HG03280 (cell line): ENCODE results near the gene TALDO1.

Experiments used
- ATAC-seq: cut with Tn5 transposase; IDR thresholded peaks from one replicate; pipeline ENCODE4 v1.9.1; 2021; ENCODE audit warnings: mild to moderate bottlenecking, moderate library complexity; ENCODE audit not compliant: unreplicated experiment

Gene TALDO1

GRCh38 chr11:714436-714835 is 32.8 kb upstream of the TALDO1 start:
- ATAC-seq: no peak

DNA sequence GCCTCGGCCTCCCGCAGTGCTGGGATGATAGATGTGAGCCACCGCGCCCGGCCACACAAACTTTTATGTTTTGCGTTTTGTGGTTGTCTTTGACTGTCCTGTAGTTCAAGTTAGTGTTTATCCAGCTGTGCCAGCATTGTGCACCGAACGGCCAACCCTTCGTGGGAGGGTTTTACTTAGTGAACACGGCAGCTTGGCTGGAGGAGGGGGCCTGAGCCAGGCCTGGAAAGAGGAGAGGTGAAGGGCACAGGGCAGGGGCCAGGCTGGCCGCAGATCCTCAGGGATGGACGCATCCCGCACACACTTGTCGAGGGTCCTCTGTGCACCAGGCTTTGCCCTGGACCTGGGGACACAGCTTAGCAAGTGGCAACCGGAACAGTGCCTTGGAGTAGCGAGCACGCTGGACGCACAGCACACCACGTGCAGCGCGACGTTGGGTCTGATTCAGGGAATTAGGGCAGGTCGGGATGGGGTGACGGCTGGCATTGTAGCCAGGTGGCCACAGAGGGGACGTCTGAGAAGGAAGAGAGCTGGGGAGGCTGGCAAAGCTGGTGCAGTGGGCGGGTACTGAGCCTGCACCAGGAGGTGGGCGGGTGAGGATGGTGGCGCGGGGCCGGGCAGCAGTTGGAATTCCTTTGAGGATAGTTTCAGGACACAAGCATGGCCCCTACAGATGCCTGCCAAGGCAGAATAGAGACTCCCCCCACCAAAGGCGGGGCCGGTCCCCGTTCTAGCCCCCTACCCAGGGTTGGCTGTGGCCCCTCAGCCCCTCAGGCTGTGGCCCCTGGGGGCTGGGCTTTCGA is 27.8 kb upstream of the TALDO1 start:
- no peak for ATAC-seq

- ATAC-seq: no peak
Measured at GRCh38 chr11:720017-720641, 27.1 kb upstream of the TALDO1 start.

- no peak for ATAC-seq
Measured at GRCh38 chr11:720642-721246, 26.5 kb upstream of the TALDO1 start.

DNA sequence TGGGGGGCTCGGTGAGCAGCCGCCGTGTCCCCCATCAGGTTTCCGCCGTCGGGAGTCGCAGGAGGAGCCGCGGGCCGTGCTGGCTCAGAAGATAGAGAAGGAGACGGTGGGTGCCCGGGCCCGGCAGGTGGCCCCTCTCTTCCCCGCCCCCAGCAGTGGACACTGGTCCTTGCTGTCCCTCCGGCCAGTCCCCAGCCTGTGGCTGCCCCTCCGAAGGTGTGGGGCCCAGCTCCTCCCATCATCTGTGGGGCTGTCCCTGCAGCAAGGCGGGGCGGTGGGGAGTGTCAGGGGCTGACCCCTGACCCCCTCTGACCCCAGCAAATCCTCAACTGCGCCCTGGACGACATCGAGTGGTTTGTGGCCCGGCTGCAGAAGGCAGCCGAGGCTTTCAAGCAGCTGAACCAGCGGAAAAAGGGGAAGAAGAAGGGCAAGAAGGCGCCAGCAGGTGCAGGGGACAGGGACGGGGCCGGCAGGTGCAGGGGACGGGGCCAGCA is 26.0 kb upstream of the TALDO1 start:
- ATAC-seq: no peak

GRCh38 chr11:721741-722345 is 25.4 kb upstream of the TALDO1 start:
- no peak for ATAC-seq

DNA sequence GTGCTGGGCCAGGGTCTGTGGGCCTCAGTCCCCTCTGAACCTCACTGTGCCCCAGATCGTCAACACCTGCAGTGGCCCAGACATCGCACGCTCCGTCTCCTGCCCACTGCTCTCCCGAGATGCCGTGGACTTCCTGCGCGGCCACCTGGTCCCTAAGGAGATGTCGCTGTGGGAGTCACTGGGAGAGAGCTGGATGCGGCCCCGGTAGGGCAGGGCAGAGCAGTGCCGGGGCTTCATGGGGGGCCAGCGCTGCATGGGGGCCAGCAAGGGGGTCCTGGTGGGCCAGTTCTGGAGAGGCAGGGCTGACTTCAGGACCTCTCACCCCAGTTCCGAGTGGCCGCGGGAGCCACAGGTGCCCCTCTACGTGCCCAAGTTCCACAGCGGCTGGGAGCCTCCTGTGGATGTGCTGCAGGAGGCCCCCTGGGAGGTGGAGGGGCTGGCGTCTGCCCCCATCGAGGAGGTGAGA is 24.9 kb upstream of the TALDO1 start:
- no peak for ATAC-seq

GRCh38 chr11:723120-723883 is 24.0 kb upstream of the TALDO1 start:
- ATAC-seq: no peak

DNA sequence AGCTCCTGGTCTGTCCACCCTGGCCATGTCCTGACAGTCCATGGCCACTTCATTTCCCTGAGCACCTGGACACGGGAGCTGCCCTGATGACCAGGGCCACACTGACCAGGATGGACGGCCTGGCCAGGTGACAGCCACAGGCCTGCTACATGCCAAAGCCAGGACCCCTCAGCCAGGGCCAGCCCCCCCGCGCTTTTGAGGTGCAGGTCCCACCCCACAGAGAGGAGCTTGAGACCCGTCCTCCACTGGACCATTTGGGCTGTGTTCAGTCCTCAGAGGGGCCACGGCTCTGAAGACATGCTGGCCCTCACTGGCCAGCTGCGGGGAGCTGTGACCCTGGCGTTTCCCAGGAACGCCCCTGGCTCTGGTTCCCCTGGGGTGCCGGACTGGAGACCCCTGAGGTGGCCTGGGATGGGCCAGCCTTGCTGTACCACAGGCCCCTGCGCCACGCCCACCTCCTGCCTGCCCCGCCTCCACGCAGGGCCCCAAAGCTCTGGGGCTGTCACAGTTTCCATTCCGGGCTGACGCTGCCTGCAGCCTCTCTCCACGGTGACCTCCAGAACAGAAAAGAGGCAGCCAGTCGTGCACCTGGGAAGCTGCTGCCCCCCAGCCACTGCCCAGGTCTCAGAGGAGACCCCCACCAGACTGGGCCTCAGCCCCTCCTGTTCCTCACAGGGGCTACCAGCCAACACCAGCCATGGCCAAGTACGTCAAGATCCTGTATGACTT is 23.1 kb upstream of the TALDO1 start:
- no peak for ATAC-seq

DNA sequence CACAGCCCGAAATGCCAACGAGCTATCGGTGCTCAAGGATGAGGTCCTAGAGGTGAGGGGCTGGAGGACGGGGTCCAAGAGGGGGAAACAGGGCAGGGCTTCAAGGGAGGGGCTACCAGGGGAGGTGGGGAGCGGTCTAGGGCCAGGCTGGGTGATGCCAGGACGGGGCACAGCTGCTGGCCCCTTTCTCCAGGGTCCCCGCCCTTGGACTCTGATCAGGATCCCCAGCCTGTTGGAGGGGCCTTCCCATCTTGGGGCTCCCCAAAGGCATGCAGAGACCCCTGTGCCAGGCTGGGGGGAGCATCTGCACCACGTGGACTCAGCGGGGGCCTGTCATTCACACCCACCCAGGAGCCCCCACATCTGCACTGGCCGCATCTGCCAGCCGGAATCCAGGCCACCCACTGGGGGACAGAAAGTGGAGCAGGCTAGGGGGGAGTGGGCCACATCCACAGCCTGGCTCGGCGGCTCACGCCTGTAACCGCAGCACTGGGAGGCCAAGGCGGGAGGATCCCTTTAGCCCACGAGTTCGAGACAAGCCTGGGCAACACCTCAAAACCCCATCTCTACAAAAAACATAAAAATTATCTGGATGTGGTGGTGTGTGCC is 22.4 kb upstream of the TALDO1 start:
- no peak for ATAC-seq

DNA sequence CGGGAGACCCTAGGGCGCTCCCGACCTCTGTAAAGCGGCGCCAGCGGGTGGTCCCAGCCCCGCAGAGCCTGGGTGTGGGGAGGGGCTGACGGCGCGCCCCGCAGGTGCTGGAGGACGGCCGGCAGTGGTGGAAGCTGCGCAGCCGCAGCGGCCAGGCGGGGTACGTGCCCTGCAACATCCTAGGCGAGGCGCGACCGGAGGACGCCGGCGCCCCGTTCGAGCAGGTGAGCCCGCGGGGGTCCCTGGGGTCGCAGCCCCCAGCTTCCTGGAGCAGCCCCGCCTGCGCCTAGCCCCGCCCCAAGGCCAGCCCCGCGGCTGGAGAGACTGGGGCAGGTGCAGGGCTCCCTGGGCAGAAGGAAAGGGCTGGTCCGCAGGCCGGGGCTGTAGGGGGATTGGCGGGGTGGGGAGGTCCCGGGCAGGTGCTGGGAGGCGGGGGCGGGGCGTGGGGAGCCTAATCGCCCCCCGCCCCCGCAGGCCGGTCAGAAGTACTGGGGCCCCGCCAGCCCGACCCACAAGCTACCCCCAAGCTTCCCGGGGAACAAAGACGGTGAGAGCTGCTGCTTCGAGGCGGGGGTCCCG is 21.6 kb upstream of the TALDO1 start:
- no peak for ATAC-seq

DNA sequence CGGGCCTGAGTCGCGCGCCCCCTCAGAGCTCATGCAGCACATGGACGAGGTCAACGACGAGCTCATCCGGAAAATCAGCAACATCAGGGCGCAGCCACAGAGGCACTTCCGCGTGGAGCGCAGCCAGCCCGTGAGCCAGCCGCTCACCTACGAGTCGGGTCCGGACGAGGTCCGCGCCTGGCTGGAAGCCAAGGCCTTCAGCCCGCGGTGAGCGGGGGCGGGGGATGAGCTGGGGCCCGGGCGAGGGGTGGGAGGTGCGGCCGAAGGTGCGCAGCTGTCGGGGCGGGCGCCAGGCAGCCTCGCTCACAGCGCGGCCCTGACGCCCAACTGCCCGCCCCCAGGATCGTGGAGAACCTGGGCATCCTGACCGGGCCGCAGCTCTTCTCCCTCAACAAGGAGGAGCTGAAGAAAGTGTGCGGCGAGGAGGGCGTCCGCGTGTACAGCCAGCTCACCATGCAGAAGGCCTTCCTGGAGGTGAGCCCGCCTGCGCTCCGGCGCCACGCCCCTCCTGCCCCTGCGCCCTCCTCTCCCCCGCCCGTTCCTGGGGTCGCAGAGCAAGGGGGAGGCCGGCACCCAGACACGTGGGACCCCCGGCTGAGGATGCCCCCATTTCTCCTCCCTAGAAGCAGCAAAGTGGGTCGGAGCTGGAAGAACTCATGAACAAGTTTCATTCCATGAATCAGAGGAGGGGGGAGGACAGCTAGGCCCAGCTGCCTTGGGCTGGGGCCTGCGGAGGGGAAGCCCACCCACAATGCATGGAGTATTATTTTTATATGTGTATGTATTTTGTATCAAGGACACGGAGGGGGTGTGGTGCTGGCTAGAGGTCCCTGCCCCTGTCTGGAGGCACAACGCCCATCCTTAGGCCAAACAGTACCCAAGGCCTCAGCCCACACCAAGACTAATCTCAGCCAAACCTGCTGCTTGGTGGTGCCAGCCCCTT is 20.7 kb upstream of the TALDO1 start:
- ATAC-seq: no peak

- ATAC-seq: no peak
Measured at GRCh38 chr11:727281-727701, 20.0 kb upstream of the TALDO1 start.

- peak; percentile 54 for ATAC-seq
Measured at GRCh38 chr11:727859-728748, 19.2 kb upstream of the TALDO1 start.

DNA sequence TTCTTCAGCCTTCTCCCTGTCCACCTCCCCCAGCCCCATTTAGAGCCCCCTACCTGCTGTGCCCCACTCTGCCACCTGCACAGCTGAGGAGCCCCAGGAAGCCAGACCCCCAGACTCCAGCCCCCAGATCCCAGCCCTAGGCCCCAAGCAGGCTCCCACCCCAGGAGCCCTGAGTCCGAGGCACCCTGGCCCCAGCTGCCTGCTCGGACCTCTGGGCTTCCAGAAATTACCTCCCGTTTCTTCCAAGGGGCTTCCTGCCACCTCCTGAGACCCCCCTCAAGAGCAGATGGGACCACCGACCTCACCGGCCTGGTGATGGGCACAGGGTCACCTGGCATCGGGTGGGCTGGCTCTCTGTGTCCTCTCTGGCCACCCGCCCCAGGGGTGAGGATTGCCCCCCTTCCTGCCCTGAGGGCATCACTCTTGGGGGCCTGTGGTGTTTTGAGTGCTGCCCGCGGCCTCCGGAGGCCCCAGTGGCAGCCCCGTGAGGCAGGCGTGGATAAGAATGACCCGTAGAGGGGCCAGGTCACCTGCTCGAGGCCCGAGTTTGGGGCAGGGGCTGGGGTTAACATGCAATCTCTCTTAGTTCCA is 18.3 kb upstream of the TALDO1 start:
- no peak for ATAC-seq

DNA sequence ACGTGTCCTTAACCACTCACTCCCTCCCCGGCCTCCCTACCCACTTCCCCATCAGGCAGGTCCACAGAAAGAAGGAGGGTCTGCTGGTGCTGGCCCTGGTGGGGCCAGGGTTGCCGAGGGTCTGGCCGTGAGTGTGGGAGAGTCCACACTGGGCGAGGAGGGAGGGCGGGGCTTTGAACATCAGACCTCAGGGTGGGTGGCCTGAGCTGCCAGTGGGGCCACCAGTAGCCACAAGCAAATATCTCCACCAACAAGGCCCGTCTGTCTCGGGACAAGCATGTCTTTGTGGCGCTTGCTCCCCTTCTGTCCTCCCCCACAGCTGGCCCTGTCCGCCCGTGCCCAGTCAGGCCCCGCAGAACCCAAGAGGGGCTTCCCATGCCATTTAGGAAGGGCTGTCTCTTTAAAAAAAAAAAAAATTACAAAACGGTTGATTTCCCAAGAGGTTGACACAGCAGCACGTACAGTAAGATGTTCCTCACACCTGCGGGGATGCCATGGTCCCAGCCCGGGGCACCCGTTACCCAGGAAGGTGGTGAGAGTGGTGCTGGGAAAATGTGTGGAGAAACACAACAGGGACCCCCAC is 17.7 kb upstream of the TALDO1 start:
- ATAC-seq: no peak
